ENCODE results near the gene F2RL3.

The F2RL3 gene

DNA sequence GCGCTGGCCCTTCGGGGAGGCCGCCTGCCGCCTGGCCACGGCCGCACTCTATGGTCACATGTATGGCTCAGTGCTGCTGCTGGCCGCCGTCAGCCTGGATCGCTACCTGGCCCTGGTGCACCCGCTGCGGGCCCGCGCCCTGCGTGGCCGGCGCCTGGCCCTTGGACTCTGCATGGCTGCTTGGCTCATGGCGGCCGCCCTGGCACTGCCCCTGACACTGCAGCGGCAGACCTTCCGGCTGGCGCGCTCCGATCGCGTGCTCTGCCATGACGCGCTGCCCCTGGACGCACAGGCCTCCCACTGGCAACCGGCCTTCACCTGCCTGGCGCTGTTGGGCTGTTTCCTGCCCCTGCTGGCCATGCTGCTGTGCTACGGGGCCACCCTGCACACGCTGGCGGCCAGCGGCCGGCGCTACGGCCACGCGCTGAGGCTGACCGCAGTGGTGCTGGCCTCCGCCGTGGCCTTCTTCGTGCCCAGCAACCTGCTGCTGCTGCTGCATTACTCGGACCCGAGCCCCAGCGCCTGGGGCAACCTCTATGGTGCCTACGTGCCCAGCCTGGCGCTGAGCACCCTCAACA lies 1.2 kb downstream of the F2RL3 start:
- no peak overlapping the region for H3K27ac Mint-ChIP-seq
- no peak overlapping the region for H3K4me3 Mint-ChIP-seq
- TF ChIP-seq, protein P1, sequence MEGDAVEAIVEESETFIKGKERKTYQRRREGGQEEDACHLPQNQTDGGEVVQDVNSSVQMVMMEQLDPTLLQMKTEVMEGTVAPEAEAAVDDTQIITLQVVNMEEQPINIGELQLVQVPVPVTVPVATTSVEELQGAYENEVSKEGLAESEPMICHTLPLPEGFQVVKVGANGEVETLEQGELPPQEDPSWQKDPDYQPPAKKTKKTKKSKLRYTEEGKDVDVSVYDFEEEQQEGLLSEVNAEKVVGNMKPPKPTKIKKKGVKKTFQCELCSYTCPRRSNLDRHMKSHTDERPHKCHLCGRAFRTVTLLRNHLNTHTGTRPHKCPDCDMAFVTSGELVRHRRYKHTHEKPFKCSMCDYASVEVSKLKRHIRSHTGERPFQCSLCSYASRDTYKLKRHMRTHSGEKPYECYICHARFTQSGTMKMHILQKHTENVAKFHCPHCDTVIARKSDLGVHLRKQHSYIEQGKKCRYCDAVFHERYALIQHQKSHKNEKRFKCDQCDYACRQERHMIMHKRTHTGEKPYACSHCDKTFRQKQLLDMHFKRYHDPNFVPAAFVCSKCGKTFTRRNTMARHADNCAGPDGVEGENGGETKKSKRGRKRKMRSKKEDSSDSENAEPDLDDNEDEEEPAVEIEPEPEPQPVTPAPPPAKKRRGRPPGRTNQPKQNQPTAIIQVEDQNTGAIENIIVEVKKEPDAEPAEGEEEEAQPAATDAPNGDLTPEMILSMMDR (IDR thresholded peaks at IDR 0.05; ENCODE audit: unreplicated experiment in 3 of 3) = no peak
- H3K27me3 Mint-ChIP-seq (ENCODE audit: low read depth) = peaks cover 8% of the 10 kb centered on the region
- no peaks in the 10 kb centered on the region for H3K4me1 Mint-ChIP-seq
- no peaks in the 10 kb centered on the region for H3K9me3 Mint-ChIP-seq
- no peaks in the 10 kb centered on the region for H3K36me3 Mint-ChIP-seq (ENCODE audit: low read depth)

DNA sequence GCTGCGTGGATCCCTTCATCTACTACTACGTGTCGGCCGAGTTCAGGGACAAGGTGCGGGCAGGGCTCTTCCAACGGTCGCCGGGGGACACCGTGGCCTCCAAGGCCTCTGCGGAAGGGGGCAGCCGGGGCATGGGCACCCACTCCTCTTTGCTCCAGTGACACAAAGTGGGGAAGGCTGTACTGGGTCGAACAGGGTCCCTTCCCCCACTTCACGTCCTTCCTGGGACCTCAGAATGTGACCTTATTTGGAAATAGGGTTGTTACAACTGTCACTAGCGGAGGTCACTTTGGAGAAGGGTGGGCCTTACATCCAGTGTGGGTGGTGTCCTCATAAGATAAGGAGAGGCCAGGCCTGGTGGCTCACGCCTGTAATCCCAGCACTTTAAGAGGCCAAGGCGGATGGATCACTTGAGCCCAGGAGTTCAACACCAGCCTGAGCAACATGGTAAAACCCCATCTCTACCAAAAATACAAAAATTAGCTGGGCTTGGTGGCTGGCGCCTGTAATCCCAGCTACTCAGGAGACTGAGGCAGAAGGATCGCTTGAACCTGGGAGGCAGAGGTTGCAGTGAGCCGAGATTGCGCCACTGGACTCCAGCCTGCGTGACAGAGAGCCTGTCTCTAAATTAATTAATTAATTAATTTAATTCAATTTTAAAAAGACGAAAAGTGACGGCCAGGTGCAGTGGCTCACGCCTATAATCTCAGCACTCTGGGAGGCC lies 1.8 kb downstream of the F2RL3 start:
- Mint-ChIP-seq H3K4me3 (no peak overlapping the region), H3K27me3 (ENCODE audit: low read depth) (peaks cover 8% of the 10 kb centered on the region), H3K4me1 (no peaks in the 10 kb centered on the region), H3K27ac (no peak overlapping the region), H3K9me3 (no peaks in the 10 kb centered on the region), H3K36me3 (ENCODE audit: low read depth) (no peaks in the 10 kb centered on the region)
- TF ChIP-seq, protein P1 (IDR thresholded peaks at IDR 0.05; ENCODE audit: unreplicated experiment in 3 of 3) = no peak

DNA sequence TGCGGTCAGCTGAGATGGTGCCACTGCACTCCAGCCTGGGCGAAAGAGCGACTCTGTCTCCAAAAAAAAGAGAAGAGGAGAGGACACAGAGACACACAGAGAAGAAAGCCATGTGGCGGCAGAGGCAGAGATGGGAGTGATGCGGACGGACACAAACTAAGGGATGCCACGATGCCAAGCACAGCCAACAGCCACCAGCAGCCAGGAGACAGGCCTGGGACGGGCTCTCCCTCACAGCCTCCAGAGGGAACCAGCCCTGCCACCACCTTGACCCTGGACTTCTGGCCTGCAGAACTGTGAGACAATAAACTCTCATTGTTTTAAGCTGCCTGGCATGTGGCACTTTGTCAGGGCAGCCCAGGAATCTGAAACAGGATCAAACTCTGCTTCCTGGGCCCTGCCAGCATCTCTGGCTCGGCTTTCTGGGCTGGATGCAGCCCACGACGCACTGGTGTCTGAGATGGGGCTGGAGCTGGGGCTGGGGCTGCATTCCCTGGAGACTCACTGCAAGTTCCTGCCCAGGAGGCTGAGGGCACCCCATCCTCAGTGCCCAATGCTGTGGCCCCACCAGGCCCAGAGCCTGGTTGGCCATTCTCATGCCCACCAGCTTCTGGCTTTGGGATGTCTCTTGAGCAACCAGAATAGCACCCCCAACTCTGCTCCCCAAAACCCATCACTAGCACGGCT lies 3.0 kb downstream of the F2RL3 start:
- Mint-ChIP-seq H3K4me1 (no peaks in the 10 kb centered on the region), H3K9me3 (no peaks in the 10 kb centered on the region), H3K27me3 (ENCODE audit: low read depth) (peaks cover 8% of the 10 kb centered on the region), H3K4me3 (no peak overlapping the region), H3K27ac (no peak overlapping the region), H3K36me3 (ENCODE audit: low read depth) (no peaks in the 10 kb centered on the region)
- TF ChIP-seq, protein P1 (IDR thresholded peaks at IDR 0.05; ENCODE audit: unreplicated experiment in 3 of 3) = no peak

DNA sequence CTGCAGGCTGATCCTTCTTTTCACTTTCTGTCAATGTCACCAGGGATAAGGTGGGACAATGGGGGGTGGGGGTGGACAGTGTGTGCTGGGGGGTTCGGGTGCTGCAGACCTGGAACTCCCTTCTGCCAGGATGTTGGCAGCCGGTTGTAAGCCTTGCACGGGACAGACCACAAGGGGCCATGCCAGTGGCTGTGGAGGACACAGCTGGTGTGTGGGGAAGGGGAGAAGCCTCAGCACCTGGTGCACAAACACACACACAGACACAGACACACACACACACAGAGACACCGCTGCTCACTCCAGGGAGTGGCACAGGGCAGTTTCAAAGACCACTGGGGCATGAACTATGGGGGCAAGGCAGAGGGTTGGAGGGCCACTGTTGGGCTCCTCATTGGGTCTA lies 3.6 kb downstream of the F2RL3 start:
- Mint-ChIP-seq H3K4me1 (no peaks in the 10 kb centered on the region), H3K27me3 (ENCODE audit: low read depth) (peaks cover 8% of the 10 kb centered on the region), H3K4me3 (no peak overlapping the region), H3K9me3 (no peaks in the 10 kb centered on the region), H3K36me3 (ENCODE audit: low read depth) (no peaks in the 10 kb centered on the region), H3K27ac (no peak overlapping the region)
- TF ChIP-seq, protein P1 (IDR thresholded peaks at IDR 0.05; ENCODE audit: unreplicated experiment in 3 of 3) = no peak

DNA sequence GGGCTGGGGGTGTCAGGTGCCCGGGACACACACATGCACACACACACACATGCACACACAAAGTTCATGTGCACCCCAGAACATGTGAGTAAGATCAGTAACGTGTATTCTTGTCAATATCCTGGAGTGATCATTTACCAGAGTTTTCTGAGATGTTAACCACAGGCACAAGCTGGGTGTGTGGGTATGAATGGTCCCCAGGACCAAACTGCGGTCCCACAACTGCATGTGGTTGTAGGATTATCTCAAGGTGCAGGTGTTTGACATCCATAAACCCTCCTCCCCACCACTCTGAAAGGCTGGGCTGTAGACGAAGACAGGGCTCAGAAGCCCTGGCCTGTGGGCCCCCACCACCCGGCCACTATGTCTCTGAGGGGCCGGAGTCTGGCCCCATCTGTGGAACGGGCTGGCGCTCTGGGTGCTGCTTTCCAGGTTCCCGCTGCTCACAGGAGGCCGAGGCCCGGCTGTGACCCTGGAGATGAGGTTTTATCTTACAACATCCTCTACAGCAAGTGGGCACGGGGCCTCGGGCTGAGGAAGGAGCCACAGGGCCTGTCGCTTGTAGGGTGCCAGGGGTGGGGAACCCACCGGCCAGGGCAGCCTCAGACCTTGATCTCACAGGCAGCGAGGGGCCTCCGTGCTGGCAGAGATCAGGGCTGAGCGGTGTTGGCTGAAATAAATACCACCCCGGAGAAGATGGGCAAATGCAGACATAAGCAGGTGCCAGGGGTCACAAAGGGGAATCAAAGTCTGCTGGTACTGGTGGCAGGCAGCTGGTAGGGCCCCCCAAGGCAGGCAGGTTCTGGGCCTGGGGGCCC lies 4.3 kb downstream of the F2RL3 start:
- Mint-ChIP-seq H3K27me3 (ENCODE audit: low read depth) (peaks cover 9% of the 10 kb centered on the region), H3K4me1 (no peaks in the 10 kb centered on the region), H3K27ac (no peak overlapping the region), H3K4me3 (no peak overlapping the region), H3K36me3 (ENCODE audit: low read depth) (no peaks in the 10 kb centered on the region), H3K9me3 (no peaks in the 10 kb centered on the region)
- TF ChIP-seq, protein P1 (IDR thresholded peaks at IDR 0.05; ENCODE audit: unreplicated experiment in 3 of 3) = no peak
